GM12878 (cell line): ENCODE results near the gene ANP32B.

ENCODE experiments used
- CTCF ChIP-seq, 3 experiments: IDR thresholded peaks in 2 of 3; conservative IDR thresholded peaks in 1 of 3; 2 replicates each; pipeline ENCODE4 v1.5.1; 2011; ENCODE audit warnings: low read depth in 3 of 3, low read length in 3 of 3, mild to moderate bottlenecking in 3 of 3, control low read depth in 2 of 3, moderate library complexity in 2 of 3, inconsistent platforms in 1 of 3, mixed read lengths in 1 of 3; ENCODE audit not compliant: control insufficient read depth in 2 of 3, insufficient read depth in 1 of 3; ENCODE audit errors: extremely low read depth in 1 of 3
- JUND ChIP-seq: IDR thresholded peaks from 2 replicates; pipeline ENCODE4 v1.6.1; 2012; ENCODE audit warnings: low read depth, mild to moderate bottlenecking, low read length, improper control_type of control experiment, moderate library complexity

DNA sequence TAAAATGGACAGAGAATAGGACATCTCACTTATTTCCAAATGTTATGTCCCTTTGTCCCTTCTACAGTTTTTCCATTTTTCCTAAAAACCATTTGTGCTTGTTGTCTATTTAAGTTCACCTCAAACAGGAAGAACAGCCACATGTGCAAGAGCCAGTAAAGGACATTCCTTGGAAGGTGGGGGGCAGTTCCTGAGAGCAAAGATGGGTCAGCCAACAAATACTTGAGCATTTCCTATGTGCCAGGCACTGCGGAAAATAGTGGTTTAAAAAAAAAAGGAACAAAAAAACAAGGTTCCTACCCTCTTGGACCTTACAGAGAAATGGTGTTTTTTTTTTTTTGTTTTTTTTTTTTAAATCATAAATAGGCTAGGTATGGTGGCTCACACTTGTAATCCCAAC is 26.8 kb downstream of the ANP32B start:
- no peak for TF ChIP-seq CTCF (IDR thresholded peaks at IDR 0.05 in 2 of 3, conservative IDR thresholded peaks at IDR 0.05 in 1 of 3; ENCODE audit: control insufficient read depth in 2 of 3, extremely low read depth in 1 of 3, insufficient read depth in 1 of 3, low read depth in 3 of 3, low read length in 3 of 3)
- no peak for TF ChIP-seq JUND
